NB4 (cell line): ENCODE results near the gene TRUB2.

ENCODE experiments used
- DNase-seq: peaks from one replicate; pipeline ENCODE4 v3.0.0; 2010; ENCODE audit warnings: low read depth
- H3K4me3 ChIP-seq: one replicate; pipeline ENCODE4 v1.5.1; 2011; ENCODE audit warnings: mild to moderate bottlenecking, low read depth, low read length, moderate library complexity
- MYC ChIP-seq: IDR thresholded peaks from 2 replicates; pipeline ENCODE4 v1.6.1; 2011; ENCODE audit warnings: low read depth, low read length
- POLR2A ChIP-seq: IDR thresholded peaks from 2 replicates; pipeline ENCODE4 v1.6.1; 2011; ENCODE audit warnings: mild to moderate bottlenecking; ENCODE audit not compliant: insufficient read length; ENCODE audit errors: extremely low read depth
- TF ChIP-seq, protein P1 (sequence below): IDR thresholded peaks from one replicate; pipeline ENCODE4 v1.5.1; 2012; ENCODE audit warnings: low read depth, low read length
- TF ChIP-seq, protein P2 (sequence below): IDR thresholded peaks from 2 replicates; pipeline ENCODE4 v1.6.1; 2011; ENCODE audit warnings: low read depth, low read length

Gene TRUB2

DNA sequence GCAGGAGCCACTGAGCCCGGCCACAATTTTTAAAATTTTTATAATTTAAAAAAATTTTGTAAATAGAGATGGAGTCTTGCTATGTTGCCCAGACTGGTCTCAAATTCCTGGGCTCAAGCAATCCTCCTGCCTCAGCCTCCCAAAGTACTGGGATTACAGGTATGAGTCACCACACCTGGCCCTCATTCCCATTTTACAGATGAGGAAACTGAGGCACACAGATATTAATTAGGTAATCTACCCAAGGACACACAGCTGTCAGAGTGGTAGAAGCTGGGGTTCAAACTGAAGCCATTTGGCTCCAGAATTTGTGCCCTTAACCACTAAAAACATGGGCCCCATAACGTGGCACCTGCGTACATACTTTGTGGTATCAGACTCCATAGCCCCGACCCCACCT, 7.5 kb downstream of the TRUB2 start:
- DNase-seq = no peak
- H3K4me3 ChIP-seq = no peak overlapping the region
- TF ChIP-seq POLR2A (no peak), MYC (no peak)
- TF ChIP-seq, protein P1, sequence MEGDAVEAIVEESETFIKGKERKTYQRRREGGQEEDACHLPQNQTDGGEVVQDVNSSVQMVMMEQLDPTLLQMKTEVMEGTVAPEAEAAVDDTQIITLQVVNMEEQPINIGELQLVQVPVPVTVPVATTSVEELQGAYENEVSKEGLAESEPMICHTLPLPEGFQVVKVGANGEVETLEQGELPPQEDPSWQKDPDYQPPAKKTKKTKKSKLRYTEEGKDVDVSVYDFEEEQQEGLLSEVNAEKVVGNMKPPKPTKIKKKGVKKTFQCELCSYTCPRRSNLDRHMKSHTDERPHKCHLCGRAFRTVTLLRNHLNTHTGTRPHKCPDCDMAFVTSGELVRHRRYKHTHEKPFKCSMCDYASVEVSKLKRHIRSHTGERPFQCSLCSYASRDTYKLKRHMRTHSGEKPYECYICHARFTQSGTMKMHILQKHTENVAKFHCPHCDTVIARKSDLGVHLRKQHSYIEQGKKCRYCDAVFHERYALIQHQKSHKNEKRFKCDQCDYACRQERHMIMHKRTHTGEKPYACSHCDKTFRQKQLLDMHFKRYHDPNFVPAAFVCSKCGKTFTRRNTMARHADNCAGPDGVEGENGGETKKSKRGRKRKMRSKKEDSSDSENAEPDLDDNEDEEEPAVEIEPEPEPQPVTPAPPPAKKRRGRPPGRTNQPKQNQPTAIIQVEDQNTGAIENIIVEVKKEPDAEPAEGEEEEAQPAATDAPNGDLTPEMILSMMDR = no peak
- TF ChIP-seq, protein P2, sequence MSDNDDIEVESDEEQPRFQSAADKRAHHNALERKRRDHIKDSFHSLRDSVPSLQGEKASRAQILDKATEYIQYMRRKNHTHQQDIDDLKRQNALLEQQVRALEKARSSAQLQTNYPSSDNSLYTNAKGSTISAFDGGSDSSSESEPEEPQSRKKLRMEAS = no peak

DNA sequence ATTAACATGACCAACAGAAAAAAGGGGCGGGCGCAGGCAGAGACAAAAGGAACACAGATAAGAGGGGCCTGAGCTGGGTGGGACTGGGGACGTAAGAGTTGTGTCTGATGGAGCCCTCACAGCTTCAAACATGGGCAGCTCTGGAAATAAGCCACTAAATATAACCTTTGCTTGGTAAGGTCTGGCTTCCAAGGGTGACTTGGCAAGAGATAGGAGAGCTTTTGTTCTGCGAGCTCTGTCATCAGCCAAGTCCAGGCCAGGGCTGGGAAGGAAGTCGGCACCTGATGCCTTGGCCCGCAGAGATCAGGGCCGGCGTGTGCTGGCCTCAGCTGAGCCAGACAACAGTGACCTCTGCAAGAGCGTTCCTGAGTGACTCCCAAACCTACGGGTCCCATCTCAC, 11.8 kb downstream of the TRUB2 start:
- no peak for DNase-seq
- no peak overlapping the region for H3K4me3 ChIP-seq
- TF ChIP-seq POLR2A (no peak), MYC (no peak)
- TF ChIP-seq, protein P2 = no peak
- TF ChIP-seq, protein P1 = no peak

DNA sequence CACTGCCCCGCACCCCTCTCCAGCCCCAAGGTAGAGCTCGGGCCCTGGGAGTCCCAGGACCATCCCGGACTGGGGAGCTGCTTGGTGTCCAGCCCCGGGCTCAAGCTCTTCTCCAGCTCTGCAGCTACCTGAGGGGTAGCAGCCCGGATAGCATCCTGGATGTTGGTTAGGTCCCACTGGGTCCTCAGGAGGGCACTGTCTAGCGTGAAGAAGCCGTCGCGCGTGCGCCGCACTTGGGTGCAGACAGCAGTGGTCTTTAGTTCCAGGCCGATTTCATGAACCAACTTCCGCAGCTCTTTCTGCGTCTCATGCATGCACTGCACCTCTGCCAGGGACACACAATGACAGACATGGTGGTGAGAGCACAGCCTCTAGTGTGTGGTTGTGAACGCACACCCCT, 12.7 kb downstream of the TRUB2 start:
- H3K4me3 ChIP-seq = no peak overlapping the region
- TF ChIP-seq, protein P1 = no peak
- no peak for TF ChIP-seq POLR2A
- DNase-seq = no peak

DNA sequence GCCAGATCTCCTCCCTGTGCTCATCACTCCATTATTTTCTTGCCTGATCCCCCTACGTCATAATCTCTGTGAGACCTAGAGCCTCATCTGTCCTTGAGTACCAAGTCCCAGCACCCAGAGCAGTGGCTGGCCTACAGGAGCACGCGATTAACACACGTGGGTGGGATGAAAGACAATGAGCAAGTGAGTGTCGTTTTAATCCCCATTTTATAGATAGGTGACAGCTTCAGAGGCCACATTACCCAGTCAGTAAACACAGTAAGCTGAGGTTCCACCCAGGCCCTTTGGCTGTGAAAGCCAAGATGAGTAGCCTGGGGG, 17.3 kb downstream of the TRUB2 start:
- no peak for TF ChIP-seq POLR2A
- TF ChIP-seq, protein P1 = no peak
- TF ChIP-seq, protein P2 = no peak
- TF ChIP-seq MYC = no peak
- DNase-seq = no peak
- H3K4me3 ChIP-seq = no peak overlapping the region

DNA sequence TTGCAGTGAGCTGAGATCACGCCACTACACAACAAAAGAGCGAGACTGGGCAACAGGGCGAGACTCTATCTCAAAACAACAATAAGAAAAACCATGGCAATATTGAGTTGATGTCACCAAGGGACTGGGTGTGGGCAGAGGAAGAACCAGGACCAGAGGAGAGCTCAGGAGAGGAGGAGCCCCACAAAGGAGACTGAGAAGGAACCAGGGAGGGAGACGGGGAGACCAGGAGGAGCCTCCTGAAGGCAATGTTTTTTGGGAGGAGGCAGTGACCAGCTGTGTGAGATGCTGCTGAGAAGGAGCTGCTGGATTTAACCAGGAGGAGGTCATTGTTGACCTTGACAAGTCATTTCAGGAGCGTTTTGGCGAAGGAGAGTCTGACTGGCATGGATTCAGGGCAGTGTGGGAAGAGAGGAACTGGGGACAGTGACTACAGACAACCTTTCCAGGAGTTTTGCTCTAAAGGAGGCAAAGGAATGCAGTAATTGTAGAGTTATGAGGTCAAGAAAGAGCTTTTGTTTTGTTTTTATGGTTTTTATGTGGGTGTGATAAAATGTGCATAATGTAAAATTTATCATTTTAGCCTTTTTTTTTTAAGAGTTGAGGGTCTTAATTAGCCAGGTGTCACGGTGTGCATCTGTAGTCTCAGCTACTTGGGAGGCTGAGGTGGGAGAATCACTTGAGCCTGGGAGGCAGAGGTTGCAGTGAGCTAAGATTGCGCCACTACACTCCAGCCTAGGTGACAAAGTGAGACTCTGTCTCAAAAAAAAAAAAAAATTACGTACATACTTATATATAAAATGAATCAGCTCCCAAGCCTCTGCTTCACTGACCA, 17.9 kb downstream of the TRUB2 start:
- TF ChIP-seq, protein P2 = no peak
- TF ChIP-seq MYC = no peak
- TF ChIP-seq, protein P1 = no peak
- no peak for TF ChIP-seq POLR2A
- no peak for DNase-seq
- H3K4me3 ChIP-seq = no peak overlapping the region
